ENCODE data around the gene HDHD3. TPM values are rescaled to one million over a fixed set of nuclear protein-coding genes. Genes with fewer than 3 reads are reported as not detected.

The HDHD3 gene, protein sequence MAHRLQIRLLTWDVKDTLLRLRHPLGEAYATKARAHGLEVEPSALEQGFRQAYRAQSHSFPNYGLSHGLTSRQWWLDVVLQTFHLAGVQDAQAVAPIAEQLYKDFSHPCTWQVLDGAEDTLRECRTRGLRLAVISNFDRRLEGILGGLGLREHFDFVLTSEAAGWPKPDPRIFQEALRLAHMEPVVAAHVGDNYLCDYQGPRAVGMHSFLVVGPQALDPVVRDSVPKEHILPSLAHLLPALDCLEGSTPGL
- total RNA-seq (2021) (39.5 and 44.0 TPM in 2 replicates), Bru-seq, nascent RNA (percentile 85 among the genes with signal in this experiment), BruChase-seq, experiment 1, labeled RNA remaining after a 2-hour chase (percentile 84 among the genes with signal in this experiment), BruChase-seq, experiment 2, labeled RNA remaining after a 6-hour chase (percentile 65 among the genes with signal in this experiment)
- long read RNA-seq, transcript HDHD3-202 (3 exons, 1,497 nt): major isoform, 20 of 42 reads
- long read RNA-seq, transcript HDHD3-203 (3 exons, 913 nt): minor isoform, 14 of 42 reads
- long read RNA-seq, partial matches to known transcripts: 0 of 42 reads
- long read RNA-seq, other reads (novel, unspliced or antisense): 8 of 42 reads

DNA sequence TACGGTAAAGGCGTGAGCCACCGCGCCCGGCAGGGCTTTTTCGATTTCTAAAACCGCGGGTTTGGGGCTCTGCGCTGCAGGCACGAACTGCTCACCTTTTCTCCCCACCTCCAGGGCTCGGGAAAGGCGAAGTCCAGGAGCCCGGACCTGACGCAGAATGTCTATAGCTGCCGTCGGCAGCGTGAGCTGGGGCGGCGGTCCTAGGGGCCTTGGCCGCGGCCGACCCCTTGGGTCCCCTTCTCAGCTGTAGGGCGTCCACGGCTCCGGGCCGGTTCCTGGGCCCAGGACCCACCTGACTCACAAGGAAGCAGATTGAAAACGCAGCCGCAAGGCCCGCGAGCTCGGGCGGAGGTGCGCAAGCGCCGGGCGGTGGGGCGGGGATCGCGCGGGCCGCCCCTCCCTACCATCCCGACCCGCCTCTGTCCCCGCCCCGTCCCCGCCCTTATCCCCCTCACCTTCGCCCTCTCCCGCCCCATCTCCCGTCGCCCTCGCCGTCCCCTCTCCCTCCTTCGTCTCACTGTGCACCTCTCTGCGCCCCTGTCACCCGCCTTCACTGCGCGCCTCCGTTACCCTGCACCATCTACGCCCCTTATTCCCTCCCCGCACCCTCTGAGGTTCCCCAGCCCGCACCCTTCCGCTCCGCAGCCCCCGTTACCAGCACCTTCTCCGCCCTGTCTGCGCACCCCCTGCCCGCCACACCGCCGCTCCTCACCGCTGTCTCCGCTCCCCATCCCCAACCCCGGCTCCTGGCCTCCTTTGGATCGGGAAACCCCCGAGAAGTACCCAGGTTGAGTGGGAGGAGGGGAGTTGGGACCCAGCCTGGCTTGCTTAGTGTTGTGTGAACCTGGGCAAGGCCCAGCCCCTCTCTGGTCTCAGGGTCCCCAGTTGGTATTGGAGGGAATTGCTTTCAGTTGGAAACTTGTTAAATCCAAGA lies at the start of gene HDHD3:
HDHD3 (minus strand) TSS at position 353 of the 934 bp plus-strand sequence. CDS start 2,632 bp downstream, outside the sequence.
- Histone ChIP-seq H3K4me3 (peak within 1 kb of the TSS; percentile 76), H3K79me2 (ENCODE audit: low read depth) (peaks cover 12% of the 10 kb centered on the region), H3K9me3 (ENCODE audit: insufficient read depth, low read depth) (no peaks in the 10 kb centered on the region), H4K20me1 (ENCODE audit: insufficient read depth) (peaks cover 8% of the 10 kb centered on the region; the same call in 1 of the 2 replicates), H3K27ac (peak within 1 kb of the TSS; percentile 54), H3K4me1 (replicated peaks; ENCODE audit: insufficient read depth) (peaks cover 23% of the 10 kb centered on the region), H2AFZ (peak within 1 kb of the TSS; percentile 95), H3K36me3 (ENCODE audit: low read depth) (peaks cover 9% of the 10 kb centered on the region; the same call in 1 of the 2 replicates), H3K9me2 (ENCODE audit: insufficient read depth) (no peaks in the 10 kb centered on the region), H3K27me3 (ENCODE audit: insufficient read depth, low read depth) (no peaks in the 10 kb centered on the region), H3K4me2 (peak within 1 kb of the TSS; percentile 80), H3F3A (ENCODE audit: insufficient read depth, low read depth) (peaks cover 21% of the 10 kb centered on the region; the same call in 1 of the 2 replicates)
- intact Hi-C loops (cut with micrococcal nuclease; ENCODE audit: unreplicated experiment): loop anchor here (1.0 to 2.0 kb wide), 2 partner anchors 24 to 36 kb away; partner anchors contain the start of genes ALAD and WDR31
- POLR2A ChIA-PET (ENCODE audit: unreplicated experiment): interaction anchor here (0.6 to 0.7 kb wide), 3 partner anchors 10 to 882 kb away, joined by 4 to 8 read pairs (median 5); no protein-coding TSS in a partner anchor
- TSS peak; percentile 56 for BruUV-seq (replicated peaks)
- CTCF ChIA-PET: interaction anchor here (0.6 to 0.7 kb wide), 2 partner anchors 30 to 33 kb away, joined by 3 to 8 read pairs; no protein-coding TSS in a partner anchor
- TF ChIP-seq EZH2 (IDR thresholded peaks at IDR 0.05; ENCODE audit: low read depth): no peak
- TF ChIP-seq, protein P1, sequence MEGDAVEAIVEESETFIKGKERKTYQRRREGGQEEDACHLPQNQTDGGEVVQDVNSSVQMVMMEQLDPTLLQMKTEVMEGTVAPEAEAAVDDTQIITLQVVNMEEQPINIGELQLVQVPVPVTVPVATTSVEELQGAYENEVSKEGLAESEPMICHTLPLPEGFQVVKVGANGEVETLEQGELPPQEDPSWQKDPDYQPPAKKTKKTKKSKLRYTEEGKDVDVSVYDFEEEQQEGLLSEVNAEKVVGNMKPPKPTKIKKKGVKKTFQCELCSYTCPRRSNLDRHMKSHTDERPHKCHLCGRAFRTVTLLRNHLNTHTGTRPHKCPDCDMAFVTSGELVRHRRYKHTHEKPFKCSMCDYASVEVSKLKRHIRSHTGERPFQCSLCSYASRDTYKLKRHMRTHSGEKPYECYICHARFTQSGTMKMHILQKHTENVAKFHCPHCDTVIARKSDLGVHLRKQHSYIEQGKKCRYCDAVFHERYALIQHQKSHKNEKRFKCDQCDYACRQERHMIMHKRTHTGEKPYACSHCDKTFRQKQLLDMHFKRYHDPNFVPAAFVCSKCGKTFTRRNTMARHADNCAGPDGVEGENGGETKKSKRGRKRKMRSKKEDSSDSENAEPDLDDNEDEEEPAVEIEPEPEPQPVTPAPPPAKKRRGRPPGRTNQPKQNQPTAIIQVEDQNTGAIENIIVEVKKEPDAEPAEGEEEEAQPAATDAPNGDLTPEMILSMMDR (conservative IDR thresholded peaks at IDR 0.05): no peak
- peak; percentile 74 to 78 for DNase-seq

DNA sequence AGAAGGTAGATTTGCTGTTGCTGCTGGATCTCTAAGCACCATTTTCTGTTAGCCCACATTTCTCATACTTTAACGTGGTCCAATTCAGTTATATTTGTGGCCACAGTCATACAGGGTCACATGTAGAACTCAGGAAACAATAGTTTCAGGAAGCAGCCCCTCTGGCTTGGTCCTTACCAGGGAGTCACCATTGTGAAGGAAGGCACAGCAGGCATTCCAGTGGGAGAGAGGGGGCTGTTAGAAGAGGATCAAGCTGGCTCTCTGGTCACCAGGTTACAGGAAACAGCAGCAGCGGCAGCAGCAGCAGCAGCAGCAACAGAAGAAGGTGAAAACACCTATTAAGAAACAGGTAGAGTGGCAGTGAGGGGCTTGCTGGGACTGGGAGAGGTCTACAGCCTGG lies 48.3 kb upstream of the HDHD3 start:
- TF ChIP-seq, protein P1 (conservative IDR thresholded peaks at IDR 0.05): no peak
- TF ChIP-seq EZH2 (IDR thresholded peaks at IDR 0.05; ENCODE audit: low read depth): no peak
- no peak overlapping the region for H3K4me3 ChIP-seq
- no TSS peak for BruUV-seq (replicated peaks)

DNA sequence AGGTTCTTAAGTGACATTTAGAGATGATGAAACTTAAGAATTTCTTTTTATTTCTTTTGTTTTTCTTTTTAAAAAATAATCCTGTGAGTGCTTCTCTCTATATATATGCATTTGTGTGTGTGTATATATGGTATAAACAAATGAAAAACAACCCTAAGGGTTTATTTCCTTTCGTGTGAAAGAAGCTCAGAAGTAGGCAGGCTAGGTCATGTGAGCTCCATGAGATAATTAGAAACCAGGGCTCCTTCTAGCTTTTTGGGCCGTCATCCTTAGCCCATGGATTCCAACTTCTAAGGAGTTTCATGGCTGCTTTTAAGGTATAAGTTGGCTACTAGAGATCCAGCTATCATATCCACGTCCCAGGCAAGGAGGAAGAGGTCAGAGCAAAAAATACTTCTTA lies 44.9 kb upstream of the HDHD3 start:
- Histone ChIP-seq H3K27me3 (ENCODE audit: insufficient read depth, low read depth) (no peaks in the 10 kb centered on the region), H3K9me2 (ENCODE audit: insufficient read depth) (no peaks in the 10 kb centered on the region), H3K4me1 (replicated peaks; ENCODE audit: insufficient read depth) (no peaks in the 10 kb centered on the region), H3K4me2 (no peak overlapping the region), H3K79me2 (ENCODE audit: low read depth) (no peaks in the 10 kb centered on the region), H3K36me3 (ENCODE audit: low read depth) (no peaks in the 10 kb centered on the region), H3K27ac (no peak overlapping the region), H3K9me3 (ENCODE audit: insufficient read depth, low read depth) (no peaks in the 10 kb centered on the region), H4K20me1 (ENCODE audit: insufficient read depth) (no peaks in the 10 kb centered on the region), H3F3A (ENCODE audit: insufficient read depth, low read depth) (no peaks in the 10 kb centered on the region), H2AFZ (no peak overlapping the region), H3K4me3 (no peak overlapping the region)
- no peak for TF ChIP-seq EZH2 (IDR thresholded peaks at IDR 0.05; ENCODE audit: low read depth)
- TF ChIP-seq, protein P1 (conservative IDR thresholded peaks at IDR 0.05): no peak
- DNase-seq: no peak
- intact Hi-C loops (cut with micrococcal nuclease; ENCODE audit: unreplicated experiment): no loop called here
- CTCF ChIA-PET: no interaction called here
- POLR2A ChIA-PET (ENCODE audit: unreplicated experiment): no interaction called here
- no TSS peak for BruUV-seq (replicated peaks)

More for the DNA sequence above, 48.3 kb upstream of the HDHD3 start:
- H3K4me1 ChIP-seq (replicated peaks; ENCODE audit: insufficient read depth): no peaks in the 10 kb centered on the region
- H3K9me3 ChIP-seq (ENCODE audit: insufficient read depth, low read depth): no peaks in the 10 kb centered on the region
- ChIA-PET POLR2A (ENCODE audit: unreplicated experiment) (no interaction called here), CTCF (no interaction called here)
- no peaks in the 10 kb centered on the region for H3K36me3 ChIP-seq (ENCODE audit: low read depth)
- intact Hi-C loops (cut with micrococcal nuclease; ENCODE audit: unreplicated experiment): no loop called here
- no peak overlapping the region for H3K4me2 ChIP-seq
- H3K27me3 ChIP-seq (ENCODE audit: insufficient read depth, low read depth): no peaks in the 10 kb centered on the region
- H3F3A ChIP-seq (ENCODE audit: insufficient read depth, low read depth): no peaks in the 10 kb centered on the region
- no peak for DNase-seq
- no peaks in the 10 kb centered on the region for H3K9me2 ChIP-seq (ENCODE audit: insufficient read depth)
- H3K79me2 ChIP-seq (ENCODE audit: low read depth): no peaks in the 10 kb centered on the region
- no peak overlapping the region for H3K27ac ChIP-seq
- H2AFZ ChIP-seq: no peak overlapping the region
- no peaks in the 10 kb centered on the region for H4K20me1 ChIP-seq (ENCODE audit: insufficient read depth)
